ENCODE data around the gene PLA2G4F.

DNA sequence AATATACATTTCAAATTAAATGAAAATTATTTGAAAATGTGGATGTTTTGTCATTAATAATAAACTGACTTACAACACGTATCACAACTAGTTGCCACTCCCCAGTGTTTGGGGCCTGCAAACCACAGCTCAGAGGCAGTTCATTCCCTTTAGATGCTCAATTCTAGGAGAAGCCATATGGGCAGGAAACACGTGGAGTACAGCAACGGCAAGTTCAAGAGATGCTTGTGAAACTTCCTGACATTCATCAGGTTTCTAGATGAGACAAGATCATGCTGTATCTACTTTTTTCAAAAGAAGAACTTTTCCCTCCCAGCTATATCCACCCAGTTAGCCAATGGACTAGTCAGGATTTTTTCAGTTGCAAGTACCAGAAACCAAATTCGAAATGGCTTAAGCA is 44.5 kb downstream of the PLA2G4F start:
- TF ChIP-seq, protein P1, sequence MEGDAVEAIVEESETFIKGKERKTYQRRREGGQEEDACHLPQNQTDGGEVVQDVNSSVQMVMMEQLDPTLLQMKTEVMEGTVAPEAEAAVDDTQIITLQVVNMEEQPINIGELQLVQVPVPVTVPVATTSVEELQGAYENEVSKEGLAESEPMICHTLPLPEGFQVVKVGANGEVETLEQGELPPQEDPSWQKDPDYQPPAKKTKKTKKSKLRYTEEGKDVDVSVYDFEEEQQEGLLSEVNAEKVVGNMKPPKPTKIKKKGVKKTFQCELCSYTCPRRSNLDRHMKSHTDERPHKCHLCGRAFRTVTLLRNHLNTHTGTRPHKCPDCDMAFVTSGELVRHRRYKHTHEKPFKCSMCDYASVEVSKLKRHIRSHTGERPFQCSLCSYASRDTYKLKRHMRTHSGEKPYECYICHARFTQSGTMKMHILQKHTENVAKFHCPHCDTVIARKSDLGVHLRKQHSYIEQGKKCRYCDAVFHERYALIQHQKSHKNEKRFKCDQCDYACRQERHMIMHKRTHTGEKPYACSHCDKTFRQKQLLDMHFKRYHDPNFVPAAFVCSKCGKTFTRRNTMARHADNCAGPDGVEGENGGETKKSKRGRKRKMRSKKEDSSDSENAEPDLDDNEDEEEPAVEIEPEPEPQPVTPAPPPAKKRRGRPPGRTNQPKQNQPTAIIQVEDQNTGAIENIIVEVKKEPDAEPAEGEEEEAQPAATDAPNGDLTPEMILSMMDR (IDR thresholded peaks at IDR 0.05): no peak
- TF ChIP-seq POLR2A (IDR thresholded peaks at IDR 0.05) (no peak), POLR2AphosphoS5 (IDR thresholded peaks at IDR 0.05) (no peak)
